HG02623 (cell line): ENCODE measurements around the gene LIMCH1.
A peak's percentile ranks its signal among the peaks of the same experiment; 100 is the strongest.
"Not testable (repeated sequence)": the region's sequence is repeated elsewhere in the genome, so short reads cannot be mapped to it uniquely, and the experiment has no call there.

Source experiments
- ATAC-seq: cut with Tn5 transposase; IDR thresholded peaks from one replicate; pipeline ENCODE4 v1.9.1; 2021; ENCODE audit warnings: moderate library complexity; ENCODE audit not compliant: unreplicated experiment

The LIMCH1 gene

GRCh38 chr4:41638866-41639265, 100.9 kb downstream of the LIMCH1 start:
- ATAC-seq: no peak

GRCh38 chr4:41639291-41639690, 101.3 kb downstream of the LIMCH1 start:
- no peak for ATAC-seq

- no peak for ATAC-seq
Measured at GRCh38 chr4:41640906-41641305, 102.9 kb downstream of the LIMCH1 start.

- not testable (repeated sequence) for ATAC-seq
Measured at GRCh38 chr4:41642746-41643145, 104.8 kb downstream of the LIMCH1 start.

GRCh38 chr4:41643331-41643730, 105.4 kb downstream of the LIMCH1 start:
- no peak for ATAC-seq

- ATAC-seq: no peak
Measured at GRCh38 chr4:41644288-41644914, 106.4 kb downstream of the LIMCH1 start.

GRCh38 chr4:41644915-41645295, 106.9 kb downstream of the LIMCH1 start:
- no peak for ATAC-seq

- no peak for ATAC-seq
Measured at GRCh38 chr4:41645728-41646390, 107.9 kb downstream of the LIMCH1 start.

GRCh38 chr4:41646862-41647261, 108.9 kb downstream of the LIMCH1 start:
- no peak for ATAC-seq

- no peak for ATAC-seq
Measured at GRCh38 chr4:41647383-41647782, 109.4 kb downstream of the LIMCH1 start.

- ATAC-seq: not testable (repeated sequence)
Measured at GRCh38 chr4:41651150-41651549, 113.2 kb downstream of the LIMCH1 start.

- ATAC-seq: no peak
Measured at GRCh38 chr4:41652971-41653370, 115.0 kb downstream of the LIMCH1 start.

GRCh38 chr4:41653523-41653922, 115.6 kb downstream of the LIMCH1 start:
- no peak for ATAC-seq

- ATAC-seq: no peak
Measured at GRCh38 chr4:41655177-41655576, 117.2 kb downstream of the LIMCH1 start.

GRCh38 chr4:41656106-41656505, 118.1 kb downstream of the LIMCH1 start:
- ATAC-seq: no peak

- no peak for ATAC-seq
Measured at GRCh38 chr4:41656572-41657520, 118.9 kb downstream of the LIMCH1 start.

GRCh38 chr4:41657561-41657960, 119.6 kb downstream of the LIMCH1 start:
- ATAC-seq: no peak

- ATAC-seq: no peak
Measured at GRCh38 chr4:41658163-41658562, 120.2 kb downstream of the LIMCH1 start.

- no peak for ATAC-seq
Measured at GRCh38 chr4:41660352-41660751, 122.4 kb downstream of the LIMCH1 start.

- peak; percentile 67 for ATAC-seq
Measured at GRCh38 chr4:41661442-41662076, 123.6 kb downstream of the LIMCH1 start.

GRCh38 chr4:41665636-41666207, 127.8 kb downstream of the LIMCH1 start:
- ATAC-seq: no peak
